Breast epithelium (tissue), 4 donors: Measurements from ENCODE around the gene GPR89A. TPM values are rescaled to one million over a fixed set of nuclear protein-coding genes. Genes with fewer than 3 reads are reported as not detected.

ENCODE experiments used
- DNase-seq, 2 donors: peaks; one replicate each; pipeline ENCODE4 v3.0.0-alpha.2; 2019; ENCODE audit warnings: low spot score in 2 of 2
- H3K27ac ChIP-seq, 2 donors: fragments of 200-600 bp; sonication (generic) in 1 of 2; one replicate each; pipeline ENCODE4 v1.5.1; 2016 to 2019; ENCODE audit warnings: mild to moderate bottlenecking in 1 of 2
- H3K27me3 ChIP-seq, 2 donors: fragments of 200-600 bp; sonication (generic) in 1 of 2; one replicate each; pipeline versions ENCODE4 v1.5.1 to v1.6.0; 2017 to 2019; ENCODE audit warnings: control low read depth in 1 of 2, mild to moderate bottlenecking in 1 of 2
- H3K36me3 ChIP-seq: fragments of 200-600 bp; one replicate; pipeline ENCODE4 v1.5.1; 2019
- H3K4me1 ChIP-seq, 2 donors: fragments of 200-600 bp; sonication (generic); one replicate each; pipeline ENCODE4 v1.5.1; 2016 to 2019; ENCODE audit warnings: control low read depth in 1 of 2
- H3K4me3 ChIP-seq, 3 donors: fragments of 200-600 bp; sonication (generic); 1 replicate in 2 of 3; 2 replicates in 1 of 3; pipeline ENCODE4 v1.5.1; 2016 to 2019; ENCODE audit warnings: mild to moderate bottlenecking in 3 of 3, moderate library complexity in 2 of 3
- H3K9me3 ChIP-seq, 2 donors: fragments of 200-600 bp; sonication (generic) in 1 of 2; one replicate each; pipeline ENCODE4 v1.5.1; 2016 to 2019; ENCODE audit warnings: control low read depth in 1 of 2
- POLR2A ChIP-seq: fragments of 450-650 bp; IDR thresholded peaks from one replicate; pipeline ENCODE4 v1.6.1; 2016; ENCODE audit warnings: antibody characterized with exemption, mild to moderate bottlenecking, moderate library complexity
- POLR2AphosphoS5 ChIP-seq, 3 donors: sonication (generic); formaldehyde crosslinking; IDR thresholded peaks; one replicate each; pipeline ENCODE4 v1.6.1; 2017; ENCODE audit warnings: antibody characterized with exemption in 3 of 3
- intact Hi-C: fragments of 100-400 bp; cut with DNase I; formaldehyde crosslinking; loops from one replicate; pipeline ENCODE4 v1.15.1; 2023; ENCODE audit warnings: low total_unique reads
- total RNA-seq, 3 donors: library from RNA; depleted of rRNA; stranded (reverse); fragments of >200 nt; gene quantifications; one replicate each; pipeline ENCODE4 v1.1.0, GENCODE V29; 2016
- TF ChIP-seq, protein P1 (sequence below), 3 donors: fragments of 450-650 bp; IDR thresholded peaks; one replicate each; pipeline ENCODE4 v1.5.1; 2016 to 2017; ENCODE audit warnings: antibody characterized with exemption in 3 of 3, mild to moderate bottlenecking in 3 of 3, moderate library complexity in 3 of 3

Gene GPR89A
- total RNA-seq, 3 donors from 2014 or later = 31.7 to 40.5 (median 34.1) TPM

GRCh38 chr1:145695821-145696629 lies 88.2 kb downstream of the GPR89A start:
- no peak for DNase-seq
- H3K4me3 ChIP-seq = no peak overlapping the region
- H3K27me3 ChIP-seq = no peaks in the 10 kb centered on the region
- H3K36me3 ChIP-seq = no peaks in the 10 kb centered on the region
- no peak for TF ChIP-seq POLR2AphosphoS5 (IDR thresholded peaks at IDR 0.05)
- no peak for TF ChIP-seq POLR2A
- TF ChIP-seq, protein P1, sequence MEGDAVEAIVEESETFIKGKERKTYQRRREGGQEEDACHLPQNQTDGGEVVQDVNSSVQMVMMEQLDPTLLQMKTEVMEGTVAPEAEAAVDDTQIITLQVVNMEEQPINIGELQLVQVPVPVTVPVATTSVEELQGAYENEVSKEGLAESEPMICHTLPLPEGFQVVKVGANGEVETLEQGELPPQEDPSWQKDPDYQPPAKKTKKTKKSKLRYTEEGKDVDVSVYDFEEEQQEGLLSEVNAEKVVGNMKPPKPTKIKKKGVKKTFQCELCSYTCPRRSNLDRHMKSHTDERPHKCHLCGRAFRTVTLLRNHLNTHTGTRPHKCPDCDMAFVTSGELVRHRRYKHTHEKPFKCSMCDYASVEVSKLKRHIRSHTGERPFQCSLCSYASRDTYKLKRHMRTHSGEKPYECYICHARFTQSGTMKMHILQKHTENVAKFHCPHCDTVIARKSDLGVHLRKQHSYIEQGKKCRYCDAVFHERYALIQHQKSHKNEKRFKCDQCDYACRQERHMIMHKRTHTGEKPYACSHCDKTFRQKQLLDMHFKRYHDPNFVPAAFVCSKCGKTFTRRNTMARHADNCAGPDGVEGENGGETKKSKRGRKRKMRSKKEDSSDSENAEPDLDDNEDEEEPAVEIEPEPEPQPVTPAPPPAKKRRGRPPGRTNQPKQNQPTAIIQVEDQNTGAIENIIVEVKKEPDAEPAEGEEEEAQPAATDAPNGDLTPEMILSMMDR (IDR thresholded peaks at IDR 0.05) = no peak
- H3K9me3 ChIP-seq = no peaks in the 10 kb centered on the region
- no peak overlapping the region for H3K27ac ChIP-seq
- H3K4me1 ChIP-seq = peaks cover 0 to under 1% of the 10 kb centered on the region in 2 donors
- intact Hi-C loops = no loop called here

GRCh38 chr1:145696630-145696960 lies 88.8 kb downstream of the GPR89A start:
- Histone ChIP-seq H3K27me3 (no peaks in the 10 kb centered on the region), H3K4me1 (no peaks in the 10 kb centered on the region), H3K36me3 (no peaks in the 10 kb centered on the region), H3K4me3 (no peak overlapping the region), H3K9me3 (no peaks in the 10 kb centered on the region), H3K27ac (no peak overlapping the region)
- no peak for DNase-seq
- TF ChIP-seq POLR2A (no peak), POLR2AphosphoS5 (IDR thresholded peaks at IDR 0.05) (no peak)
- TF ChIP-seq, protein P1 (IDR thresholded peaks at IDR 0.05) = no peak
- intact Hi-C loops = no loop called here

DNA sequence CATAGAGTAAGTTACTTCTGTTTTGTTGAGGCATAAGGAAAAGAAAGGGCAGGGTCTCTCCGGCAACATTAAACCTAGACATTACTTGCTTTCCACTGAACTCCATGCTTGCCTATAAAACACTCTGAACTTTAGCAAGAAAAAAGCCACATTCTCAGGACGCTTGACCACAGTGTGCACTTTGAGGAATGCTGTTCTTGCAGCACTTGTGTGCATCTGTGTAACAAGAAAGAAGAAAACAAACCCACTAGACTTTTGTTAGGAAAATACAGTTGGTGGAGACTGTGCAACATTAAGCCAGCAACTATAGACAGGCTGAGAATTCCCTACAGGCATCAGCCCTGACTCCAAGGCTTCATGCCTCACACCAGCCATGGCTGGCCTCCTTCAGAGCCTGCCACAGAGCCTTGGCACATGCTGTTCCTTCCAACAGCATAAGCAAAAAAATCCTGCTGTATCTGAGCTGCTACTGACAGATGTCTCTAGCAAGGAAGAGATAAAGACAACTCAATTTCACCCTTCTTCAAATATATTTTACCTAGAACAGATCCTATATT lies 93.6 kb downstream of the GPR89A start:
- TF ChIP-seq POLR2AphosphoS5 (IDR thresholded peaks at IDR 0.05) (no peak), POLR2A (no peak)
- TF ChIP-seq, protein P1 (IDR thresholded peaks at IDR 0.05) = no peak
- Histone ChIP-seq H3K27ac (no peak overlapping the region), H3K9me3 (no peaks in the 10 kb centered on the region), H3K4me3 (no peak overlapping the region), H3K27me3 (no peaks in the 10 kb centered on the region), H3K4me1 (no peaks in the 10 kb centered on the region), H3K36me3 (no peaks in the 10 kb centered on the region)
- intact Hi-C loops = no loop called here
- no peak for DNase-seq

DNA sequence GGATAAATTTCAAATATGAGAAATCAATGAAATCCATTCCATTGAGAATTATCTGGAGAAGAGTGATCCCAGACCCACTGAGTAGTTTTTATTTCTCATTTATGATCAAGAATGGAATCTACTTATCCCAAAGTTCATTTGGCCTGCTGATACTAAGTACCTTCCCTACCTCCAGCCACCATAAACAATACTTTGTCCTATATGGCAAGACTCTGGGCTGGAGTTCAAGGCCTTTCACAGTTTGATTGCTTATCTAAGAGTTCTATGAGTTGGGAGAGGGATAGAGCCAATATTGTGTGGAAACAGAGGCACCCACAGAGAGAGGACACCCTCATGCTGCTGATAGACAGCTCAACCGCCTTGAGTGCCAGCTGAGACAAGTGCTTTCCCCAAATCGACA lies 94.3 kb downstream of the GPR89A start:
- DNase-seq = no peak
- Histone ChIP-seq H3K4me1 (no peaks in the 10 kb centered on the region), H3K4me3 (no peak overlapping the region), H3K27ac (no peak overlapping the region), H3K36me3 (no peaks in the 10 kb centered on the region), H3K9me3 (no peaks in the 10 kb centered on the region), H3K27me3 (no peaks in the 10 kb centered on the region)
- intact Hi-C loops = no loop called here
- no peak for TF ChIP-seq POLR2A
- TF ChIP-seq, protein P1 (IDR thresholded peaks at IDR 0.05) = no peak
- TF ChIP-seq POLR2AphosphoS5 (IDR thresholded peaks at IDR 0.05) = no peak

DNA sequence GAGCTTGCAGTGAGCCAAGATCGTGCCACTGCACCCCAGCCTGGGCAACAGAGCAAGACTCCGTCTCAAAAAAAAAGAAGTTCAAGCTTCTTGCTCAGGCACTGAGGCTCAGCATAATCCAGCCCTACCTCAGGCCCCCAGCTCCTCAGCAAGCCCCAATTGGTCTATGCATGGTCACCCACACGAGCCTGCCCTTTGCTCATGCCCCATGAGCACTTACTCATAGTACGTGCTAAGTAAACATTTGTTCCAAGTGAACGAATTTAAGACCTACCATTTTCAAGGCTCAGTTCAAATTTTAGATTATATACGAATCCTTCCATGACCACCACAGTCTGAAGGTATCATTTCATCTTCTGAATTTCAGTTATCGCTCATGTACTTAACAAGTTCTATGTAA lies 95.0 kb downstream of the GPR89A start:
- no peak overlapping the region for H3K4me3 ChIP-seq
- H3K9me3 ChIP-seq = no peaks in the 10 kb centered on the region
- TF ChIP-seq, protein P1 (IDR thresholded peaks at IDR 0.05) = no peak
- TF ChIP-seq POLR2AphosphoS5 (IDR thresholded peaks at IDR 0.05) = no peak
- TF ChIP-seq POLR2A = no peak
- H3K36me3 ChIP-seq = no peaks in the 10 kb centered on the region
- no peaks in the 10 kb centered on the region for H3K27me3 ChIP-seq
- DNase-seq = no peak
- intact Hi-C loops = no loop called here
- H3K4me1 ChIP-seq = no peaks in the 10 kb centered on the region
- no peak overlapping the region for H3K27ac ChIP-seq
